BLaER1 (cell line): ENCODE results near the gene ATE1.

Experiments used
- H3K27ac ChIP-seq: shearing (Covaris generic); formaldehyde crosslinking; 2 replicates; pipeline ENCODE4 v1.8.1; 2022
- H3K27me3 ChIP-seq: shearing (Covaris generic); formaldehyde crosslinking; 2 replicates; pipeline ENCODE4 v1.8.1; 2022
- H3K36me3 ChIP-seq: shearing (Covaris generic); formaldehyde crosslinking; 2 replicates; pipeline ENCODE4 v1.8.1; 2022
- H3K4me1 ChIP-seq: shearing (Covaris generic); formaldehyde crosslinking; 2 replicates; pipeline ENCODE4 v1.8.1; 2022
- H3K4me2 ChIP-seq: shearing (Covaris generic); formaldehyde crosslinking; 2 replicates; pipeline ENCODE4 v1.8.1; 2022
- H3K4me3 ChIP-seq: shearing (Covaris generic); formaldehyde crosslinking; 2 replicates; pipeline ENCODE4 v1.8.1; 2022
- H3K9ac ChIP-seq: shearing (Covaris generic); formaldehyde crosslinking; 2 replicates; pipeline ENCODE4 v1.8.1; 2022
- H3K9me3 ChIP-seq: shearing (Covaris generic); formaldehyde crosslinking; 2 replicates; pipeline ENCODE4 v1.8.1; 2022
- H4K20me1 ChIP-seq: shearing (Covaris generic); formaldehyde crosslinking; 2 replicates; pipeline ENCODE4 v1.8.1; 2022
- Cebpa-rat ChIP-seq: shearing (Covaris generic); IDR thresholded peaks from 2 replicates; pipeline ENCODE4 v1.8.1; 2022

Gene ATE1

DNA sequence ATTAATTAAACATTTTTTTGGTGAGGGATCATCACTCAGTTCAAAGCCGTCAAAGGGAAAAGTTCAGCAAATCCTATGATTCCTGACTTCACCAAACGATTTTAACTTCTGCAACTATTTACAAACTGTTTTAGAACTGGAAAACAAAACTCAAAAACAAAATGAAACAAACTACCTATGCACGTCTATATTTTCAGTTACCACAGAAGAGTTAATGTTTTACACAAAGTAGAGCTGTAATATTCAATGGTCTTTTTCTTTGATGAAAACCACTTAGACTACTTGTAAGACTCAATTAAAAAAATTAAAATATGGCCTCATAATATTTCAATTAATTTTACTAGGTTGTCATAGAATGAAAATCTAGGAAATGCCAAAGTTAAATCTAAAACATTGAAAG, 131.5 kb downstream of the ATE1 start:
- H3K27ac ChIP-seq: no peak overlapping the region
- no peak overlapping the region for H3K4me3 ChIP-seq
- no peak overlapping the region for H3K4me2 ChIP-seq
- no peak for TF ChIP-seq Cebpa-rat
- H3K9me3 ChIP-seq: no peaks in the 10 kb centered on the region
- H4K20me1 ChIP-seq: no peaks in the 10 kb centered on the region
- H3K9ac ChIP-seq: no peak overlapping the region
- no peaks in the 10 kb centered on the region for H3K27me3 ChIP-seq
- H3K4me1 ChIP-seq: no peaks in the 10 kb centered on the region
- H3K36me3 ChIP-seq: peaks cover 15% of the 10 kb centered on the region

DNA sequence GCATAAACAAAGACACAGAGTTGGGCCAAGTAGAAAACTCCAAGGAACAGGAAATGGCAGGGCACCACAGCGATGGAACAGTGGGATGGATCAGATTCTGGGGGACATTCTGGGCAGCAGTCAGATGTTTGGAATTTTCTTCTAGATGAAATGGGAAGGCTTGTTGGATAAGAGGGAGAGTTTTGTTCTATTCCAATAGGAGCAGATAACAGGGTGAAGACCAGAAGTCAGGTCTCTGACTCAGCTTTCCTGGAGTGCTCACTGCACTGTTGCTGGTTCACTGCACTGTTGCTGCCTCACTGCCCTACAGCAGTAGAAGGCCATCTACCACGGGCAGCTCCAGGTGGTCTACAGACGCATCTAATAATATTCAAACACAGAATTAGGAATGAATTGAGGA, 135.6 kb downstream of the ATE1 start:
- H3K27ac ChIP-seq: no peak overlapping the region
- H3K9me3 ChIP-seq: no peaks in the 10 kb centered on the region
- no peak overlapping the region for H3K4me2 ChIP-seq
- H4K20me1 ChIP-seq: no peaks in the 10 kb centered on the region
- no peak for TF ChIP-seq Cebpa-rat
- H3K36me3 ChIP-seq: peaks cover 27% of the 10 kb centered on the region
- no peaks in the 10 kb centered on the region for H3K27me3 ChIP-seq
- no peak overlapping the region for H3K9ac ChIP-seq
- H3K4me1 ChIP-seq: no peaks in the 10 kb centered on the region
- no peak overlapping the region for H3K4me3 ChIP-seq

DNA sequence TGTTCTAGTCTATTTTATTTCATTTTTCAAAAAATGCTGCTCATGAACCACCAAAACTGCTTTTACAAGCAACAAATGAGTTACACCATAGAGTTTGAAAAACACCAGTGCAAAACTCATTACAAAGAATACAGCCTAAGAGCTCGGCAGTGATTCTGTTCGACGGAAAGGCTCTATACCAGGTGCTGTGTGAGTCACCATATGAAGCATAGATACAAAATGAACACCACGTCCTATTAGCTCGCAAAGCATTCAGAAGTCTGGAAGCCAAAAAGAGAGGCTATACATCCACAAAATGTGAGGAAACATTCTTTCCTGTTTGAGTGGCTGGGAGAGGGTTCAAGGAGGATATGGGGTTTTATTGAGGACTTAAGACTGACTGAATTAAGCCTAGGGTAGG, 136.1 kb downstream of the ATE1 start:
- Histone ChIP-seq H3K9ac (no peak overlapping the region), H3K27ac (no peak overlapping the region), H3K4me1 (no peaks in the 10 kb centered on the region), H3K4me2 (no peak overlapping the region), H3K36me3 (peaks cover 27% of the 10 kb centered on the region), H3K9me3 (no peaks in the 10 kb centered on the region), H3K4me3 (no peak overlapping the region), H3K27me3 (no peaks in the 10 kb centered on the region), H4K20me1 (no peaks in the 10 kb centered on the region)
- no peak for TF ChIP-seq Cebpa-rat

DNA sequence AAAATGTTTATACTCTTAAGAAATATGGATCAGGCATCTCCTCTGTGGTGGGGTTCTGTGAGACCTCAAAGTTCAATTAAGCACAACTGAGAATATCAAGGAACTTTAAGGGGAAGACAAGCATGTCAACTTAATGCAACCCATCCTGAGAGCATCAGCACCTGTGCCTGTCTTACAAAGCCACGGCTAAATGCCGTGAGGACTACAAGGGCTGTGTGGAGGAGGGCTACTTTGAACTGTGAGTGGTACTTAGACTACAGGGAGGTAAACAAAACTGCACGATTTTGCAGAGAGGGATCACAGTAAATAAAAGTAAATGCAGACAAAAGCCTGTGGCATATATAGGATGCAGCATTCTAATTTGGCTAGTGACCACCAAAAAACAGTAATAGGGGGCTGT, 139.1 kb downstream of the ATE1 start:
- Histone ChIP-seq H3K4me1 (no peaks in the 10 kb centered on the region), H3K27me3 (no peaks in the 10 kb centered on the region), H3K9me3 (no peaks in the 10 kb centered on the region), H3K4me2 (no peak overlapping the region), H3K27ac (no peak overlapping the region), H3K36me3 (peaks cover 23% of the 10 kb centered on the region), H3K4me3 (no peak overlapping the region), H4K20me1 (no peaks in the 10 kb centered on the region), H3K9ac (no peak overlapping the region)
- no peak for TF ChIP-seq Cebpa-rat

DNA sequence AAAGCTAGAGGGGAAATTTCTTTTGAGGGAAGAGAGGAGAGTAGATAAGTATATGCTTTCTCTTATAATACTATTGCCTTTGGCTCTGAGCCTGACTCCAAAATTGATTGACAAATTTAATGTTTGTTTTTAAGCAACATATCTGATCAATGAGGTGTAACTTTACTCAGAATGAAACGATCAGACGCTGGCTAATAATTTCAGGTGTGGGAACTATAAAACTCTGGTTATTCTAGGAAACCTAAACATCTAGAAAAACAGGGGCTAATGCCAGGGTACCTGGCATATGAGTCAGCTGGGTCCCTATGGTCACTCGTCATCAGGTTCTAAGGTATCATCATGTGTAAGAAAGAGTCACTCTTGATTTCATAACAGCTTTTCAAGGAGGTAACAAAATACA, 139.7 kb downstream of the ATE1 start:
- no peak overlapping the region for H3K9ac ChIP-seq
- H3K4me3 ChIP-seq: no peak overlapping the region
- H3K27ac ChIP-seq: no peak overlapping the region
- no peak for TF ChIP-seq Cebpa-rat
- H4K20me1 ChIP-seq: no peaks in the 10 kb centered on the region
- H3K27me3 ChIP-seq: no peaks in the 10 kb centered on the region
- H3K4me1 ChIP-seq: no peaks in the 10 kb centered on the region
- no peak overlapping the region for H3K4me2 ChIP-seq
- no peaks in the 10 kb centered on the region for H3K9me3 ChIP-seq
- peaks cover 23% of the 10 kb centered on the region for H3K36me3 ChIP-seq

DNA sequence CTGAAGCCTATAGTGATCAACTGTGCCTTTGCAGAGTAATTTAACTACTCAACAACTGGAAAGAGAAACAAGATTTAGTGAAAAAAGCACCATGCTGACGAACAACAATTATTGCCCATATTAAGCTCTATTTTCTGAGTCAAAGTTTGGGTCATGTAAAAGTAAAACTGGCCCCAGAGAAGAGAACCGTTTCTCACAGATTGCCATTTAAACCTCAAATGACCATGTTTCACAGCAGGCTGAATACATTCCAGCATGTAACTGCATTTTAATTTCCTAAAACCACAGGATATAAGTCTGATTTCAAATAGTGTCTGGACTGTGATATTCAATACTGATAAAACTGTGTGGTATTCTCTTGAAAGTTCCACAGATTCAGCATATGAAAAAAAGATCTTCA, 140.7 kb downstream of the ATE1 start:
- Histone ChIP-seq H3K9ac (no peak overlapping the region), H3K27me3 (no peaks in the 10 kb centered on the region), H3K36me3 (peaks cover 23% of the 10 kb centered on the region), H4K20me1 (no peaks in the 10 kb centered on the region), H3K9me3 (no peaks in the 10 kb centered on the region), H3K4me1 (no peaks in the 10 kb centered on the region), H3K27ac (no peak overlapping the region), H3K4me3 (no peak overlapping the region), H3K4me2 (no peak overlapping the region)
- TF ChIP-seq Cebpa-rat: no peak

DNA sequence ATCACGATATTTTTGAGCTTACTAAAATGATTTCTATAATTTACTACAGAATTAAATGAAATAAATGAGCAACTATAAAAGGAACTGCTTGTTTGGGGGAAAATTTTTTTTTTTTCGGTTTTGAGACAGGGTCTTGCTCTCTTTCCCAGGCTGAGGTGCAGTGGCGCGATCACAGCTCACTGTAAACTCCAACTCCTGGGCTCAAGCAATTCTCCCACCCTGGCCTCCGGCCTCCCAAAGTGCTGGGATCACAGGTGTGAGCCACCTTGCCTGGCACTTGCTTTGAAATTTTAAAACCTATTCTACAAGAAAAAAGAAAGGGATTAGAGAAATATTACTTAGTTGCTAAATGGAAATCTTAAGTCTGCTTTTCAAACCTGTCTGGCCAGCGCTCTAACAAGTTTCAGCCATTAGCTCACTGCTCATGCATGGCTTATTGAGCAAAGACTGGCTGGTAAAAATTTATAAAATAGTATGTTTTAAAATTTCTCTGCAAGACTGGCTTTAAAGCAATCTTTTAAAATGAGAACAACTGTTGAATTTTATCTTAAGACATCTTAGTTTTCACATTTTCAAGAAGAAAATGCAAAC, 144.0 kb downstream of the ATE1 start:
- no peaks in the 10 kb centered on the region for H4K20me1 ChIP-seq
- no peaks in the 10 kb centered on the region for H3K27me3 ChIP-seq
- peaks cover 36% of the 10 kb centered on the region for H3K36me3 ChIP-seq
- TF ChIP-seq Cebpa-rat: no peak
- H3K4me2 ChIP-seq: no peak overlapping the region
- H3K4me1 ChIP-seq: no peaks in the 10 kb centered on the region
- no peaks in the 10 kb centered on the region for H3K9me3 ChIP-seq
- H3K9ac ChIP-seq: no peak overlapping the region
- H3K27ac ChIP-seq: no peak overlapping the region
- no peak overlapping the region for H3K4me3 ChIP-seq

DNA sequence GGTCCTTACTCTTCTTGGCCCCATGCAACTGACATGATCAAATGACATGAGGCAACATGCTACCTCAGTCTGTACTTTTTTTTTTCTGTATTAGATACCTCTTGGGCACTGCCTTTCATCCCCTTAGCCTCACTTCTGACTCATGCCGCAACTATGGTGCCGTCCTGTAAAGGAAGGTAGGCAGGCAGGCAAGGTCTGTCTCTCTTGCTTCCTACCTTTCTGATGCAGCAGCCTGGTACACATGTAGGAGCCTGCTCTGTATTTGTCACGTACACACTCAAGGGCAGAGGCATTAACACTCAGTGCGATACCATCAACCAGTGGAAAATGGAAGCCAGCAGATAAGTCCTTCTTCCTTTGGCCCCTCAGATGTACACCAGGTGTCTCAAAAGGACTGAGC, 146.7 kb downstream of the ATE1 start:
- H3K9me3 ChIP-seq: no peaks in the 10 kb centered on the region
- no peaks in the 10 kb centered on the region for H3K4me1 ChIP-seq
- no peak overlapping the region for H3K4me3 ChIP-seq
- H3K27me3 ChIP-seq: no peaks in the 10 kb centered on the region
- H4K20me1 ChIP-seq: no peaks in the 10 kb centered on the region
- no peak overlapping the region for H3K9ac ChIP-seq
- no peak for TF ChIP-seq Cebpa-rat
- H3K36me3 ChIP-seq: peaks cover 33% of the 10 kb centered on the region
- no peak overlapping the region for H3K27ac ChIP-seq
- H3K4me2 ChIP-seq: no peak overlapping the region

DNA sequence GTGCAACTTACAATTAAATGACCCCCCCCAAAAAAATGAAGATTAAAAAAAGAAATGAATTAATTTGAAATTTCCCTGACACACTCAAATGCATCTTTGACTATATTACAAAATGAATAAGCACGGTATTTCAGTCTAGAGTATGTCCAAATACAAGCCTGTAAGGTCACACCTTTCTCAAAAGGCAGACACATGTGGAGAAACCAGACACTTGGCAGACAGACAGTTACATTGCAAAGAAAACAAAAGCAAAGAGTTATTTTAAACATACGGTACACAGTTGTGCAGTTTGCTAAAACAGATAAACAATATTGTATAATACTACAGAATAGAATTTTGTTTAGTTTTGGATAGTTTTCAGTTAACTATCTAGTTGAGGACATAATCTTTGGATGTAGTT, 153.0 kb downstream of the ATE1 start:
- TF ChIP-seq Cebpa-rat: no peak
- Histone ChIP-seq H3K27ac (no peak overlapping the region), H4K20me1 (no peaks in the 10 kb centered on the region), H3K4me3 (no peak overlapping the region), H3K27me3 (no peaks in the 10 kb centered on the region), H3K36me3 (peaks cover 16% of the 10 kb centered on the region), H3K9ac (no peak overlapping the region), H3K9me3 (no peaks in the 10 kb centered on the region), H3K4me1 (peaks cover 7% of the 10 kb centered on the region; the same call in 1 of the 2 replicates), H3K4me2 (no peak overlapping the region)

DNA sequence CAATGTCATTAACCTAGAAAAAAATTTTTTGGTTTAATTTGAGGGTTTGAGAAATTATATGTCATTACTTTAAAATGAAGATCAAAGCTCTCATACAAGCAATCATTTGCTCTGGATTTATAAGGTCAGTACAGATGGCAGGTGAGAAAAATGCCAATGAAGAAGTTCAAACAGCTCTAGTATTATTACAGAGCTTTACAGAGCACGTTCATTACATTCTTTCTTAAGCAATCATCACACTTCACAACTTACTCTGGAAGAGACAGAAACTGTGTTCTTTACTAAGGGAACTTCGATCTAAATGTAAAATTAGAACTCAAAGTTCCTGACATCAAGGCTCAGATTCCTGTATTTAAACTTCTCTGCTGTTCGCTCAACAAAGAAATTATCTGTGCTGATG, 153.4 kb downstream of the ATE1 start:
- H3K4me3 ChIP-seq: no peak overlapping the region
- no peak overlapping the region for H3K4me2 ChIP-seq
- no peak overlapping the region for H3K9ac ChIP-seq
- H3K9me3 ChIP-seq: no peaks in the 10 kb centered on the region
- no peak overlapping the region for H3K27ac ChIP-seq
- peaks cover 7% of the 10 kb centered on the region; the same call in 1 of the 2 replicates for H3K4me1 ChIP-seq
- no peak for TF ChIP-seq Cebpa-rat
- peaks cover 12% of the 10 kb centered on the region for H3K36me3 ChIP-seq
- H3K27me3 ChIP-seq: no peaks in the 10 kb centered on the region
- no peaks in the 10 kb centered on the region for H4K20me1 ChIP-seq

DNA sequence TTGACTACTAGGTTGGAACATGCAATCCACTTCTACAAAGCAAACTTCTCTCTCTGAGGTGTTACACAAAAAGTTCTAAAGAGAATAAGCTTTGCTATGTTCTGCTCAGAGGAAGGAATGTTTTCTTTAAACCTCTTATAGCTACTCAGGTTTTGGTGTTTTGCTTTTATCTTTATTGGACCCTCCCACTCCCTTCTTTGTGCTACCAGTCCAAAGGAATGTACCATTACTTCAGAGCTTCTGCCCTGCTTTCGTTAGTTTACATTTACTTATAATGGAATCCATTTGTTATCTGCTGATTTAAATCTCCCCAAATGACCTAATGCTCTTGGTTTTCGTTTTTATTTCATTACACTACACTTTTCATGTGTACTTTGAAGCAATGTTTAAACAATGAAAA, 154.9 kb downstream of the ATE1 start:
- H4K20me1 ChIP-seq: no peaks in the 10 kb centered on the region
- H3K4me3 ChIP-seq: no peak overlapping the region
- peaks cover 7% of the 10 kb centered on the region; the same call in 1 of the 2 replicates for H3K4me1 ChIP-seq
- no peak overlapping the region for H3K4me2 ChIP-seq
- no peak overlapping the region for H3K27ac ChIP-seq
- no peak for TF ChIP-seq Cebpa-rat
- H3K9me3 ChIP-seq: peaks cover 6% of the 10 kb centered on the region
- H3K36me3 ChIP-seq: no peaks in the 10 kb centered on the region
- H3K27me3 ChIP-seq: no peaks in the 10 kb centered on the region
- no peak overlapping the region for H3K9ac ChIP-seq
